Hematopoietic multipotent progenitor cell treated with erythropoietin and hydrocortisone succinate and interleukin-3 and kit ligand, for 17 days (in vitro differentiated cells): Measurements from ENCODE around the gene MVD.

Experiments
- DNase-seq: peaks from one replicate; pipeline ENCODE4 v3.0.0-alpha.2; 2015; ENCODE audit warnings: low spot score

MVD gene

GRCh38 chr16:88606148-88606757, 56.6 kb downstream of the MVD start:
- DNase-seq: no peak

GRCh38 chr16:88605186-88606147, 57.4 kb downstream of the MVD start:
- no peak for DNase-seq

GRCh38 chr16:88602091-88602490, 60.8 kb downstream of the MVD start:
- DNase-seq: no peak
